Fibroblast of lung (primary cell): Measurements from ENCODE around the gene HIGD1A. TPM values are rescaled to one million over a fixed set of nuclear protein-coding genes. Genes with fewer than 3 reads are reported as not detected.

Experiments used
- DNase-seq, 2 donors: peaks; one replicate each; pipeline versions ENCODE4 v3.0.0 to v3.0.0-alpha.2; 2010; ENCODE audit warnings: low read depth in 2 of 2
- H2AFZ ChIP-seq: 2 replicates; pipeline ENCODE4 v1.5.1; 2012; ENCODE audit warnings: low read length, control low read depth, inconsistent platforms
- H3K27ac ChIP-seq: 2 replicates; pipeline ENCODE4 v1.5.1; 2011; ENCODE audit warnings: low read length, control low read depth; ENCODE audit not compliant: insufficient read depth
- H3K27me3 ChIP-seq: 2 replicates; pipeline ENCODE4 v1.5.1; 2011; ENCODE audit warnings: mild to moderate bottlenecking, low read length; ENCODE audit not compliant: control insufficient read depth, insufficient read depth
- H3K36me3 ChIP-seq: 2 replicates; pipeline ENCODE4 v1.5.1; 2011; ENCODE audit warnings: low read length; ENCODE audit not compliant: control insufficient read depth, insufficient read depth
- H3K4me1 ChIP-seq: 2 replicates; pipeline ENCODE4 v1.5.1; 2011; ENCODE audit warnings: low read length; ENCODE audit not compliant: control insufficient read depth, insufficient read depth; ENCODE audit errors: extremely low read depth
- H3K4me2 ChIP-seq: 2 replicates; pipeline ENCODE4 v1.5.1; 2011; ENCODE audit warnings: low read length, control low read depth; ENCODE audit not compliant: insufficient read depth; ENCODE audit errors: extremely low read depth
- H3K4me3 ChIP-seq, 4 experiments: fragments of 200-600 bp in 1 of 4; sonication (generic) in 1 of 4; replicated peaks in 1 of 4; 2 replicates each; pipeline ENCODE4 v1.5.1; 2011 to 2016; ENCODE audit warnings: low read length in 4 of 4, low read depth in 3 of 4, mild to moderate bottlenecking in 3 of 4, control low read depth in 2 of 4, inconsistent platforms in 1 of 4, mixed read lengths in 1 of 4; ENCODE audit not compliant: insufficient read depth in 1 of 4; ENCODE audit errors: control extremely low read depth in 1 of 4
- H3K79me2 ChIP-seq: 2 replicates; pipeline ENCODE4 v1.5.1; 2012; ENCODE audit warnings: mild to moderate bottlenecking, low read length, inconsistent platforms; ENCODE audit not compliant: control insufficient read depth, insufficient read depth
- H3K9ac ChIP-seq: 2 replicates; pipeline ENCODE4 v1.5.1; 2011; ENCODE audit warnings: mild to moderate bottlenecking, low read length, control low read depth; ENCODE audit not compliant: insufficient read depth
- H3K9me3 ChIP-seq: 2 replicates; pipeline ENCODE4 v1.5.1; 2012; ENCODE audit warnings: low read depth, low read length; ENCODE audit not compliant: control insufficient read depth, insufficient read depth
- H4K20me1 ChIP-seq: 2 replicates; pipeline ENCODE4 v1.5.1; 2011; ENCODE audit warnings: low read length; ENCODE audit not compliant: control insufficient read depth, insufficient read depth; ENCODE audit errors: extremely low read depth
- CTCF ChIP-seq, 2 donors: IDR thresholded peaks in 1 of 2; conservative IDR thresholded peaks in 1 of 2; 1 replicate in 1 of 2; 2 replicates in 1 of 2; pipeline ENCODE4 v1.5.1; 2011 to 2012; ENCODE audit warnings: low read length in 2 of 2, control low read depth in 1 of 2, inconsistent platforms in 1 of 2, low read depth in 1 of 2, mild to moderate bottlenecking in 1 of 2
- EZH2 ChIP-seq: IDR thresholded peaks from 2 replicates; pipeline ENCODE4 v1.5.1; 2012; ENCODE audit warnings: low read length, control low read depth, mild to moderate bottlenecking; ENCODE audit errors: missing control alignments
- polyA minus RNA-seq: library from RNA; depleted of rRNA, polyadenylated mRNA; stranded (reverse); fragments of >200 nt; gene quantifications from 2 replicates; pipeline ENCODE4 v1.2.3, GENCODE V29; 2011; ENCODE audit warnings: low replicate concordance
- polyA plus RNA-seq, 2 donors: library from polyadenylated mRNA; depleted of rRNA in 1 of 2; stranded (reverse) in 1 of 2; unstranded in 1 of 2; fragments of >200 nt; gene quantifications; 2 replicates each; pipeline ENCODE4 v1.2.1, GENCODE V29; 2011 to 2012; ENCODE audit warnings: missing spikeins in 1 of 2
- total RNA-seq: library from RNA; depleted of rRNA; stranded (reverse); fragments of >200 nt; gene quantifications from 2 replicates; pipeline ENCODE4 v1.2.1, GENCODE V29; 2014

HIGD1A gene
- total RNA-seq (98.6 and 121 TPM in 2 replicates), polyA plus RNA-seq (245 and 257 TPM in 2 replicates), polyA minus RNA-seq (3.8 and 4.3 TPM in 2 replicates)
- 135 and 146 TPM in 2 replicates for polyA plus RNA-seq (2012)

- Histone ChIP-seq H3K27me3 (peaks cover 2% of the 10 kb centered on the region), H3K27ac (peak within 1 kb of the TSS; percentile 93), H4K20me1 (no peaks in the 10 kb centered on the region), H3K4me3 (peak within 1 kb of the TSS; percentile 60 to 96 (median 80)), H3K36me3 (no peaks in the 10 kb centered on the region), H3K4me2 (peak within 1 kb of the TSS; percentile 92), H2AFZ (peak within 1 kb of the TSS; percentile 95), H3K9me3 (no peaks in the 10 kb centered on the region), H3K4me1 (no peaks in the 10 kb centered on the region), H3K9ac (peak within 1 kb of the TSS; percentile 80), H3K79me2 (peaks cover 33% of the 10 kb centered on the region)
- TF ChIP-seq EZH2 (no peak), CTCF (conservative IDR thresholded peaks at IDR 0.05 in 1 of 2, IDR thresholded peaks at IDR 0.05 in 1 of 2; ENCODE audit: low read depth in 1 of 2, low read length in 2 of 2) (no peak)
- peak; percentile 94 to 95 for DNase-seq
These were observed at the start of gene HIGD1A for GRCh38 chr3:42804106-42804830. Gene HIGD1A (minus strand): TSS chr3:42804490. CDS start chr3:42794253, 10,237 bp downstream.

- no peak overlapping the region for H3K27ac ChIP-seq
- no peaks in the 10 kb centered on the region for H3K4me1 ChIP-seq
- no peaks in the 10 kb centered on the region for H3K9me3 ChIP-seq
- no peaks in the 10 kb centered on the region for H4K20me1 ChIP-seq
- H2AFZ ChIP-seq = no peak overlapping the region
- DNase-seq = no peak
- no peak overlapping the region for H3K4me2 ChIP-seq
- H3K79me2 ChIP-seq = no peaks in the 10 kb centered on the region
- H3K27me3 ChIP-seq = peaks cover 6% of the 10 kb centered on the region
- TF ChIP-seq CTCF (conservative IDR thresholded peaks at IDR 0.05 in 1 of 2, IDR thresholded peaks at IDR 0.05 in 1 of 2; ENCODE audit: low read depth in 1 of 2, low read length in 2 of 2) (no peak), EZH2 (no peak)
- H3K36me3 ChIP-seq = no peaks in the 10 kb centered on the region
- H3K4me3 ChIP-seq = no peak overlapping the region
- no peak overlapping the region for H3K9ac ChIP-seq
These were observed 49.5 kb upstream of the HIGD1A start for GRCh38 chr3:42853739-42854302.

- Histone ChIP-seq H3K27me3 (peaks cover 6% of the 10 kb centered on the region), H3K27ac (no peak overlapping the region), H3K9ac (no peak overlapping the region), H3K4me1 (no peaks in the 10 kb centered on the region), H4K20me1 (no peaks in the 10 kb centered on the region), H2AFZ (no peak overlapping the region), H3K79me2 (no peaks in the 10 kb centered on the region), H3K9me3 (no peaks in the 10 kb centered on the region), H3K4me2 (no peak overlapping the region), H3K36me3 (no peaks in the 10 kb centered on the region), H3K4me3 (no peak overlapping the region)
- TF ChIP-seq CTCF (conservative IDR thresholded peaks at IDR 0.05 in 1 of 2, IDR thresholded peaks at IDR 0.05 in 1 of 2; ENCODE audit: low read depth in 1 of 2, low read length in 2 of 2) (no peak), EZH2 (no peak)
- DNase-seq = no peak
These were observed 48.8 kb upstream of the HIGD1A start for GRCh38 chr3:42853056-42853455.
